Ureter (tissue), 1 donor: Measurements from ENCODE around the gene ZNF22. TPM values are rescaled to one million over a fixed set of nuclear protein-coding genes. Genes with fewer than 3 reads are reported as not detected.

ENCODE experiments used
- DNase-seq: peaks from one replicate; pipeline ENCODE4 v3.0.0-alpha.2; 2020; ENCODE audit warnings: low spot score
- total RNA-seq: library from RNA; stranded (reverse); gene quantifications from one replicate; pipeline ENCODE4 v1.2.4, GENCODE V29; 2023
- donor health status: DM: yes; HTN: yes; CAD: no.

Gene ZNF22
- total RNA-seq, 1 donor from 2014 or later, result 21.2 TPM

- DNase-seq, result no peak
Measured at GRCh38 chr10:44965104-44965503, 35.6 kb upstream of the ZNF22 start.

- DNase-seq, result peak; percentile 35
Measured at GRCh38 chr10:44965651-44966097, 35.0 kb upstream of the ZNF22 start.

GRCh38 chr10:44966129-44966815 is 34.5 kb upstream of the ZNF22 start:
- DNase-seq, result peak; percentile 25

DNA sequence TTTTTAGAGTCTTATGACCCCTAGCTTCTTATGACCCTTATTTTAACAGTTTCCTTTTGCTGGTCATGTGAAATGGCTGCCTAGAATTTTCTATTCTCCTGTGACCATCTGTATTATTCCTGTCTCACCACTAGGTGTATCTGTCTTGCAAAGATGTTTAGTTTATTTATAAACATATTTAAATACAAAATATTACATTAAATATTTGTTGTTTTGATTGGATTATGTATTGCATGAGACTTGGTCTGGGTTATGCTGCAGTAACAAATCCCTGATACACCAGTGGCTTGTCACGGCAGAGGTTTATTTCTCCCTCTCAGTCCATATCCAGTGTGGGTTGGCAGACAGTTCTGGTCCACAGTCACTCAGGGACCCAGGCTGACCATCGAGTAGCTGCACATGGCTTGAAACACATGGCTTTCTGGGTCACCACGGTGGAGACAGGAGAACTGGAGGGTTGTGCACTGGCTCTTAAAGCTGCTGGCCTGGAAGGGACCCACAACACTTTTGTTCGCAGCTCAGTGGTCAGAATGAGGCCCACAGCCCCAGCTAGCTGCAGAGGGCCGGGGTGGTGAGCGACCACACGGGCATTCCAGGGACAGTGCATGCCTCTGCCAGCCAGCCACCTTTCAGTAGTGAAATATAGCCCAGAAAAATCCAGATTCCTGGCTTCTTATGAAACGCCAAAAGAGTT is 33.8 kb upstream of the ZNF22 start:
- peak; percentile 38 for DNase-seq

DNA sequence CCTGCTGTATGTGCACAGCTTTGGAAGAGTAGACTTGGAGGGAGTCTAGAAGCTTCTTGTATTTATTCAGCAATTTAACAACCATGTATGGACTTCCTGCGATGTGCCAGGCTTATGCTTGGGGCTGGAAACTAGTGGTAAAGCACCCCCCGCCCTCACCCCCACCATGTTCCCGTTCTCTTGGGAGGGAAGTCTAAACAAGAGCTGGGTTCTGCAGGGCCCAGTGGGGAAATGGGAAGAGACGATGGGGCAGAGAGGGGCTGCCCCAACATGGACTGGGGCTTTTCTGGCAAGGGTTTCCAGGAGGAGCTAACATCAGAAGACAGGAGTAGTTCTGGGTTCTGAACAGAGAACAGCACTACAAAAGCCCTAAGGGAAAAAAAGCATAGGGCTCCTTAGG is 33.1 kb upstream of the ZNF22 start:
- peak; percentile 42 for DNase-seq

GRCh38 chr10:44968091-44968490 is 32.6 kb upstream of the ZNF22 start:
- no peak for DNase-seq

GRCh38 chr10:44968500-44969400 is 32.0 kb upstream of the ZNF22 start:
- no peak for DNase-seq

- no peak for DNase-seq
Measured at GRCh38 chr10:44969854-44970253, 30.9 kb upstream of the ZNF22 start.

GRCh38 chr10:44970812-44971395 is 29.8 kb upstream of the ZNF22 start:
- no peak for DNase-seq

DNA sequence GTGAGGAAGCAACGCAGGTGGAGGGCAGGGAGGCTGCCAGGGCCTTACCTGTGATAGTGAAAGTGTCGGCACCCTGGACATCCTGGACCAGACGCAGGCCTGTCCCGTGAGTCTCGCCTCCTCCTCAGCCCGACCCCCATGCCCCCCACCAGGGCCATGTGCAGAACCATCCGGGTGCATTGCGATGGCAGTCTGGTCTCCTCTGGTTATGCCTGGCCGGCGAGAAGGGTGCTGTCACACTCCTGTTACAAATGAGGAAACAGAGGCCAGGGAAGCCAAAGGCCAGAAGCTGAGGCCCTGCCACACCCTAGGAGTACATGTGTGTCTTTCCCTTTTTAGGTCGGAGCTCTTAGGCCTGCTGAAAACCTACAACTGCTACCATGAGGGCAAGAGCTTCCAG is 29.3 kb upstream of the ZNF22 start:
- no peak for DNase-seq

GRCh38 chr10:44971935-44972757 is 28.6 kb upstream of the ZNF22 start:
- no peak for DNase-seq

DNA sequence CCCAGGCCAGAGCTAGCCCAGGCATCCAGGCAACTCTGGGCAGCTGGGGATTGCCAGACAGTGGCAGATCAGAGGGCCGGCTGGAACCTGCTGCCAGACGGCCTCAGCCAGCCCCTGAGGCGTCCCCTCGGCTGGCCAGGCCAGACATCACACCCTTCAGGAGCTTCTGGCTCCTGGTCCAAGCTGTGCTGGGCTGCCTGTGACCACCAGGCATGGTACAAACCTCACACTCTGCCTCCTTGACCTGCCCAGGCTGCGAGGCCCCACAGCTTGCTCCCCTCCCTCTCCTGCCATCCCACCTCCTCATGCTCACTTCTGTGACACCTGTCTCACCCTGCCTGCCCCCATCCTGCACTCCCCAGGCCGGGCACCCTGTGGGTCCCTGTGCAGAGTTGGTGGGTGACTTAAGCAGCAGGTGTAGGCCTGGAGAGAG is 27.8 kb upstream of the ZNF22 start:
- DNase-seq, result no peak

DNA sequence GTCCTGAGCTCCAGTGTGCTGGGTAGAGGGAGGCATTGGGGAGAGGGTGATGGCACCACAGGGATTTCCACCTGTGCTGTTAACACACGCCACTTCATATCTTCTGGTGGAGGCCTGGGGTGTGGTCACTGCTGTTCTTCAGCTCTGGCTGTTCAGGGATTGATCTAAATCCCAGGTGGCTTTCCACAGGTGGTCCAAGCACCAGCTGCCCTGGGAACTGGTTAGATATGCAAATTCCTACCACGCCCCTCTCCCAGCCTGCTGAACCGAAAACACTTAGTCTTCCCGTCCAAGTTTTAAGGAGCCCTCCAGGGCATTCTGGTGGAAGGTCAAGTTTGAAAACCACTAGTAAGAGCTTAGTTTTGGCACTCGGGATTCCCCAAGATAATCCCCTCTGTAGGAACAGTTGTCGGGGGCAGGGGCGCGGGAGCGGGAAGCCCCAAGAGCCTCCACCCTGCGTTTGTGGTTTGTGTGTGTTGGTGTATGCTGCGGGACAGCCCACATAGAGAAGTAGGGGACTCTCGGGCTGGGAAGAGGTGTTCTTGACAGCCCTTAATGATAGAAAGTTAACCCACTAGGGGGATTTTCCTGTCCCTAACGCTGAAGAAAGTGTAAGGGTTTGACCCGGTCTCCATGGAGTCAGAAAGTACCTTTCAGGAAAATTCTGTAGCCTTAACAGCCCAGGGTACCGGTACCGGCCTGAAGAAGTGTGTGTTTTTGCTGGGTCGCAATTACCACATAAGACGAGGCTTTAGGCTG is 27.2 kb upstream of the ZNF22 start:
- no peak for DNase-seq

GRCh38 chr10:44974082-44974627 is 26.6 kb upstream of the ZNF22 start:
- DNase-seq, result no peak

- peak; percentile 76 for DNase-seq
Measured at GRCh38 chr10:44974628-44975430, 25.9 kb upstream of the ZNF22 start.

DNA sequence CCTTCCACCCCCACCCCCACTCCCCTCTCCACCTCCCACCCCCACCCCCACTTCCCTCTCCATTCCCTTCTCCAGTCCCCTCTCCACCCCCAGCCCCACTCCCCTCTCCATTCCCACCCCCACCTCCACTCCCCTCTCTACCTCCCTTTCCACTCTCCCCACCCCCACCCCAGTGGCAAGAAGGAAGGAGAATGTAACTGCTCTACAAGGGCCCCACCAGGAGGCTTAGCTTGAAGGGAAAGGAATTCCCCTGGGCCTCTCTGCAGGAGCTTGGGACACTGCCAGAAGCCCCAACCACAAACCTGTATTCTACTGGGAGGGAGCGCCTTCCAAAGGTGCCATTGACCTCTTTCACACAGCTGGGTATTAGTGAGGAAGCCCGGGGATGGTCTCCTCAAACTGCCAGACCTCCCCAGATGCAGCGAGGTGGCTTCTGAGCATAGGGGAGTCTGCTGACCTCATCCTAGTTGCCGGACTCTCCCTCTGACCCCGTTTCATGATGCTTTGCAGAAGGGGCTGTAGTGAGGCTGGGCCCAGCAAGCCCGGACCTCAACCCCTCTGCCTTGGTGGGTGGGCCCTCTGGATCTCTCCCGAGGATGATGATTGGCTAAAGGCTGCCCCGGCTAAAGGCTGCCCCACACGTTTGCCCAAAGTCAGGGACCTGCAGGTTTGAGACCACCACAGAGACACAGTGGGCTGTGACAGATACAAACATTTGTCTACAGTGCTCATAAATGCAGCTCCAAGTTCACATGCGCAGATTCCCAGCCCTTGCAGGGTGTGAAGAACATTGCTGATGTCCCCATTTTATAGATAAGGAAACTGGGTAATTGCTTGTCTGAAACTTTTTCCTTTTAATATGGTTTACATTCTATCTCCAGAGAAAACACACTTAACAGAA is 25.0 kb upstream of the ZNF22 start:
- DNase-seq, result no peak

DNA sequence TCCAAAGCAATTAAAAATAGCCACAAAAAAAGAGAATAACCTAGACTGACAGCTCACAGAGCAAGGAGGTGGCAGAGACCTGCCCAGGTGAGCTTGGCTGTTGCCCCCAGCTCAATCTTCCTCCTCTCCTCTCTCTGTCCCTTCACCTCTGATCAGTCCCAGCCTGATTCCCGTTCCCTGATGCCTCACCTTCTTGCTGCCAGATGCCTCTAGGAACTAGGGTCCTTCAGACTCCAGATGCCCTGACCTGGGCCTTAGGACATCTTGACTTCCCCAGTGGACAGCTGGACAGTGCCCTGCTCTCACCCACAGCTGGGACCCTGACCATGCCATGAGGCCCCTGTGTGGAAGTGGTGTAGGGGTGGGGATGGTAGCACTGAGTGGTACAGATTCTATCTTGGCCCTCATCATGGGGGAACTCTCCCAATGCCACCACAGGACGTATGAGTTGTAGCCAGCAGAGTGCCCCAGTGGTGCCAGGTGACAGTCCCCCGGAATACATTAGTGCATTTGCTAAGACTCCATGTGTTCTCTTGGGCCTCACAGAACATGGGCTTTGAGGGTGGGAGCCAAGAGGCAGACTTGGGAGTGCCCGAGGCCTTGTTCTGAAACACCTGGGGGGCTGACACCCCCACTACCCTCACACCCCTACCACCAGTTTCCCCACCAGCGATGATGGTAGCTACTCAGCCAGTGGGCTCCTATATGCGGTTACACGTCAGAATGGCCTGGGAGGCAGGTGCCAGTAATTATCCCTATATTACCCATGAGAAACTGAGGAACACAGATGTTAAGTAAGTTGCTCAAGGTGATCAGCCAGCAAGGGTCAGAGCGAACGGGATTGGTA is 24.1 kb upstream of the ZNF22 start:
- no peak for DNase-seq
